Pancreas (tissue), 10 donors: Measurements from ENCODE around the gene GPM6B. TPM values are rescaled to one million over a fixed set of nuclear protein-coding genes. Genes with fewer than 3 reads are reported as not detected.

ENCODE experiments used
- ATAC-seq, 4 donors: fragments of 200-7000 bp; cut with Tn5 transposase; one replicate each; pipeline versions ENCODE4 v1.8.0 to v1.9.1; 2020; ENCODE audit warnings: mild to moderate bottlenecking in 4 of 4, moderate library complexity in 4 of 4
- DNase-seq, 6 donors: peaks; one replicate each; pipeline ENCODE4 v3.0.0-alpha.2; 2020
- FAIRE-seq: peaks from 2 replicates; lab custom pipeline; 2012; peaks lifted over from hg19 to GRCh38; lab: Jason Lieb, UNC
- H3K27ac ChIP-seq, 4 donors: fragments of 200-600 bp; sonication (generic); 1 replicate in 3 of 4; 2 replicates in 1 of 4; pipeline versions ENCODE4 v1.5.0 to v1.8.0; 2020
- H3K27me3 ChIP-seq, 4 donors: fragments of 200-600 bp; one replicate each; pipeline ENCODE4 v1.8.0; 2021
- H3K36me3 ChIP-seq, 3 donors: fragments of 200-600 bp; sonication (generic) in 1 of 3; one replicate each; pipeline versions ENCODE4 v1.5.0 to v1.8.0; 2020 to 2021
- H3K4me1 ChIP-seq, 3 donors: fragments of 200-600 bp; one replicate each; pipeline ENCODE4 v1.8.0; 2021
- H3K4me3 ChIP-seq, 4 donors: fragments of 200-600 bp; sonication (generic) in 2 of 4; one replicate each; pipeline versions ENCODE4 v1.5.0 to v1.8.0; 2020 to 2021
- H3K9me3 ChIP-seq, 4 donors: fragments of 200-600 bp; one replicate each; pipeline ENCODE4 v1.8.0; 2021
- WGBS, 2 donors: extraction: QIAGEN DNeasy Blood & Tissue Kit; methylation state at CpG; one replicate each; pipeline ENCODE4 v1.1.7; 2013; 5-methylcytosine and 5-hydroxymethylcytosine counted together
- intact Hi-C, 3 donors: fragments of 100-400 bp; cut with DNase I; formaldehyde crosslinking; loops; one replicate each; pipeline versions ENCODE4 v1.11.1 to v1.14.2; 2022
- polyA plus RNA-seq, 2 donors: library from polyadenylated mRNA; stranded (reverse); fragments of 200-250 nt; gene quantifications; one replicate each; pipeline ENCODE4 v1.2.3, GENCODE V29; 2013
- total RNA-seq, 6 donors: library from RNA; stranded (reverse); fragmentation: NEBNext Ultra II Directional in 4 of 6; extraction: Animal tissue kit (Norgen Biotek cat#: 25700) in 4 of 6; gene quantifications; one replicate each; pipeline versions ENCODE4 v1.2.1 to v1.2.4, GENCODE V29; 2021 to 2023
- TF ChIP-seq, protein P1 (sequence below), 4 donors: fragments of 200-600 bp; sonication (generic) in 3 of 4; IDR thresholded peaks; one replicate each; pipeline versions ENCODE4 v1.5.0 to v1.8.0; 2021; ENCODE audit warnings: antibody characterized with exemption in 4 of 4
- donor health status: healthy with polysubstance abuse.
- donor health status: DM: no; HTN: no; CAD: no; lungs with moderate emphysema.
- donor health status: DM: no; HTN: no; CAD: no.
- donor health status: control.
- donor health status: control.
- donor health status: Bipolar disorder and iron deficiency.
- donor health status: DM: yes; HTN: yes; CAD: no.
- donor health status: DM: no; HTN: no; CAD: no.
- donor health status: DM: no; HTN: no; CAD: no.
- donor health status: DM: yes; HTN: yes; CAD: no.

The GPM6B gene
- total and polyA plus RNA-seq, 8 donors: 0.47 to 3.0 (median 1.5) TPM

DNA sequence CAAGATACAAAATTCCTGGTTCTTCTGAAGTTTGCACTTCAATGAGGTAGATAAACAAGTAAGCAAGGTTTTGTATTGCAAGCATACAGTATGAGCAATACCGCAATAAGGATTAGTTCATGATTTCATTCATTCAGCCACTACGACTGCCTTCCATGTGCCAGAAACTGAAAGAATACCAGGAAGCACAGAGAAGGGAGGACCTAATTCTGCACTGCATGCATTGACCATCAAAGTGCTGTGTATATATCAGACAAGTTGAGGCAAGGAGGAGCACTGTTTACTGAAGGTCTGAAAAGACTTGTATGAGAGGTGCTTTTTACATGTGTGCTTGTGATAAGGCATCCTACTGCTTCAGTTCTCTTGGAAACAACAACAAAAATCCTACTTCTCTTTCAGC is 40.9 kb upstream of the GPM6B start:
- TF ChIP-seq, protein P1, sequence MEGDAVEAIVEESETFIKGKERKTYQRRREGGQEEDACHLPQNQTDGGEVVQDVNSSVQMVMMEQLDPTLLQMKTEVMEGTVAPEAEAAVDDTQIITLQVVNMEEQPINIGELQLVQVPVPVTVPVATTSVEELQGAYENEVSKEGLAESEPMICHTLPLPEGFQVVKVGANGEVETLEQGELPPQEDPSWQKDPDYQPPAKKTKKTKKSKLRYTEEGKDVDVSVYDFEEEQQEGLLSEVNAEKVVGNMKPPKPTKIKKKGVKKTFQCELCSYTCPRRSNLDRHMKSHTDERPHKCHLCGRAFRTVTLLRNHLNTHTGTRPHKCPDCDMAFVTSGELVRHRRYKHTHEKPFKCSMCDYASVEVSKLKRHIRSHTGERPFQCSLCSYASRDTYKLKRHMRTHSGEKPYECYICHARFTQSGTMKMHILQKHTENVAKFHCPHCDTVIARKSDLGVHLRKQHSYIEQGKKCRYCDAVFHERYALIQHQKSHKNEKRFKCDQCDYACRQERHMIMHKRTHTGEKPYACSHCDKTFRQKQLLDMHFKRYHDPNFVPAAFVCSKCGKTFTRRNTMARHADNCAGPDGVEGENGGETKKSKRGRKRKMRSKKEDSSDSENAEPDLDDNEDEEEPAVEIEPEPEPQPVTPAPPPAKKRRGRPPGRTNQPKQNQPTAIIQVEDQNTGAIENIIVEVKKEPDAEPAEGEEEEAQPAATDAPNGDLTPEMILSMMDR (IDR thresholded peaks at IDR 0.05): no peak
- 84 to 90% methylated on average over 2 of the region's 2 CpGs for whole genome bisulfite sequencing, 2 donors
- Histone ChIP-seq H3K9me3 (no peaks in the 10 kb centered on the region), H3K36me3 (no peaks in the 10 kb centered on the region), H3K27me3 (peaks cover 0 to 1% (median 0%) of the 10 kb centered on the region in 4 donors), H3K27ac (no peak overlapping the region), H3K4me3 (no peak overlapping the region), H3K4me1 (no peaks in the 10 kb centered on the region)
- ATAC-seq (no peak), FAIRE-seq (no peak), DNase-seq (no peak)
- intact Hi-C loops: no loop called here

DNA sequence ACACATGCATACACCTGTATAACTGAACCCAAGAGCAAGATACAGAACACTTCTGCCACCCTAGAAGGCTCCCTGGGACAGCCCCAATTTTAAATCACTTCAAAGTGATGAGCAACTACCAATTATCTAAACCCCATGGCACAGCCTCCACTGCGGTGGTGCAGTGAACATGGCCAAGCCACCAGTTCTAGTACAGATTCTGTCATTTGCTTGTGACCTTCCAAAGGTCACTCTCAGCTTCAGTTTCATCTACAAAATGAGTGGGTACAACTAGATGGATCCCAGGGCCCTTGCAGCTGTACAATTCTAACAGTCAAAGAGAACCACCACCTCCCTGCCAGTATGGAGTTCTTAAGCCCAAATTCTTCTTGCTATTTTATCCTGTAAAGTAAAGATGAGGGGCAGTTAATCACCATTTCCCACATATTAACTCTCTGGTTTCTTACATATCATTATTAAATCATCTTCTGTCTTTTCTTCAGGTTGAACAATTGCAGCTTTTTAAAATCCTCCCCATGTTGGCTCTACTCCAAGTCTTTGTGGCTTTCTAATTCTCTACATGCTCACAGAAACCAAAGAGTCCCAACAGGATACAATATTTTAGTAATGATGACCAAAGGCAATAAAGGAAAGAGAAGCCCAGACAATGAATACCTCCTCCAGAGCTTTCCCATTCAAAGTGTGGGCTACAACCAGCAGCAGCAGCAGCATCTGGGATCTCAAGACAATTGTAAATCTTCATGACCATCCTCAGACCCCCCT is 39.0 kb upstream of the GPM6B start:
- intact Hi-C loops: no loop called here

DNA sequence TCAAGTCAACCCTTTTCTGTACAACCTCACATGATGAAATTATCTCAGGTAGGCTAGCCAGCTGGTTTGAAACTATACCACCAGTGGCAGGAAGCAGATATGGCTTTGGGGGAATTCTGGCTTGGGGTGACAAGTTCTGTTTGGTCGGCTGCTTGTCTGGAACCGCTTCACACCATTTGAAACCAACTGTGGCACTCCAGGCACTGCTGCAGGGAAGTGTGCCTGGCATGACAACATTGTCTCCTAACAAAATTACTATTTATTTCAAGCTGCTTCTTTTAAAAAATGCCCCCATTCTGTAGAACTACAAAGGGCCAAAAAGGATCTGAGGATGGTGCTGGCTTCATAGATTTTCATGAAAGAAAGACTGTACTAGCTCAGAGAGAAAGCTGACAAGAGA is 37.1 kb upstream of the GPM6B start:
- DNase-seq (no peak), FAIRE-seq (no peak), ATAC-seq (no peak)
- Histone ChIP-seq H3K4me1 (no peaks in the 10 kb centered on the region), H3K36me3 (no peaks in the 10 kb centered on the region), H3K9me3 (no peaks in the 10 kb centered on the region), H3K27me3 (no peaks in the 10 kb centered on the region), H3K27ac (no peak overlapping the region), H3K4me3 (no peak overlapping the region)
- intact Hi-C loops: no loop called here
- 53 to 54% methylated on average over 2 of the region's 2 CpGs for WGBS, 2 donors
- TF ChIP-seq, protein P1 (IDR thresholded peaks at IDR 0.05): no peak

More for the DNA sequence above, 39.0 kb upstream of the GPM6B start:
- Histone ChIP-seq H3K27me3 (no peaks in the 10 kb centered on the region), H3K27ac (no peak overlapping the region), H3K4me1 (no peaks in the 10 kb centered on the region), H3K4me3 (no peak overlapping the region), H3K36me3 (no peaks in the 10 kb centered on the region), H3K9me3 (no peaks in the 10 kb centered on the region)
- WGBS, 2 donors: 96 to 100% methylated on average over 1 of the region's 1 CpG
- TF ChIP-seq, protein P1 (IDR thresholded peaks at IDR 0.05): no peak
- ATAC-seq (no peak), DNase-seq (no peak), FAIRE-seq (no peak)

DNA sequence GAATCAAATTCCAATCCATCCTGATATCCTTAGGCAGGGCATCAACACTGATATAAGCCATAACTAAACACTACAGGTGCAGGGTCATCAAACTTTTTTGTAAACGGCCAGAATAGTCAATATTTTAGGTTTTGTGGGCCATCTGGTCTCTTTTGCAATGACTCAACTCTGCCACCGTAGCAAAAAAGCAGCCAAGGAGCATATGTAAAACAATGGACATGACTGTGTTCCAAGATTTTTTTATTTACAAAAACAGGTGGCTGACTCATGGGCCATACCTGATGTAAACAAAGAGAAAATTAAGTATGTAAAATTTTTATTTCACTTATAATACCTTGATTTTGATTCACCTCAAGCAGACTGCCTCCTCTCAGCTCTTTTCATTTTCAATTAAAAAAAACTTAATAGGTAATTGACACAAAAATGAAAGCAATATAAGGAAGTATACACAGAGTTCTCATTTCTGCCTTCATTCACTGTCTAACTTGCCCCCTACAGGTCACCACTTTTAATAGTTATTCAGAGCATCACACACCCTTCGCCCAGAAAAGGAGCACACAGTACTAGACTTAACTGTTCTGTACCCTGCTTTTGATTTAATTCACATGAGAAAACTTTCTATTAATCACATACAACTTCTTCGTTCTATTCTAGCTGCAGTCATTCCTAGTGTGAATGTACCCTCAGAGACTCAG is 35.3 kb upstream of the GPM6B start:
- Histone ChIP-seq H3K36me3 (no peaks in the 10 kb centered on the region), H3K4me1 (no peaks in the 10 kb centered on the region), H3K4me3 (no peak overlapping the region), H3K27ac (no peak overlapping the region), H3K27me3 (no peaks in the 10 kb centered on the region), H3K9me3 (no peaks in the 10 kb centered on the region)
- intact Hi-C loops: no loop called here
- TF ChIP-seq, protein P1 (IDR thresholded peaks at IDR 0.05): no peak
- no peak for FAIRE-seq
- WGBS, 2 donors: 55 to 61% methylated on average over 4 of the region's 4 CpGs
- no peak for DNase-seq
- no peak for ATAC-seq
